Esophagus muscularis mucosa (tissue), 4 donors: Measurements from ENCODE around the gene SLC37A3. TPM values are rescaled to one million over a fixed set of nuclear protein-coding genes. Genes with fewer than 3 reads are reported as not detected.
"Not testable (repeated sequence)": the region's sequence is repeated elsewhere in the genome, so short reads cannot be mapped to it uniquely, and the experiment has no call there.

Source experiments
- DNase-seq: peaks from one replicate; pipeline ENCODE4 v3.0.0-alpha.2; 2017; ENCODE audit errors: extremely low spot score
- H3K27ac ChIP-seq, 4 donors: fragments of 200-600 bp; sonication (generic); replicated peaks in 1 of 4; 1 replicate in 3 of 4; 2 replicates in 1 of 4; pipeline ENCODE4 v1.5.1; 2016 to 2019; ENCODE audit warnings: mild to moderate bottlenecking in 1 of 4
- H3K27me3 ChIP-seq, 4 donors: fragments of 200-600 bp; sonication (generic); one replicate each; pipeline versions ENCODE4 v1.5.1 to v1.6.0; 2016 to 2019
- H3K36me3 ChIP-seq, 4 donors: fragments of 200-600 bp; sonication (generic); one replicate each; pipeline ENCODE4 v1.5.1; 2016 to 2019
- H3K4me1 ChIP-seq, 4 donors: fragments of 200-600 bp; sonication (generic); one replicate each; pipeline ENCODE4 v1.5.1; 2016 to 2019
- H3K4me3 ChIP-seq, 4 donors: fragments of 200-600 bp; sonication (generic); 1 replicate in 2 of 4; 2 replicates in 2 of 4; pipeline ENCODE4 v1.5.1; 2016 to 2019; ENCODE audit warnings: mild to moderate bottlenecking in 4 of 4, moderate library complexity in 1 of 4
- H3K9me3 ChIP-seq, 4 donors: fragments of 200-600 bp; sonication (generic); 1 replicate in 3 of 4; 2 replicates in 1 of 4; pipeline ENCODE4 v1.5.1; 2016 to 2019
- CTCF ChIP-seq, 3 experiments: fragments of 200-600 bp in 2 of 3; fragments of 450-650 bp in 1 of 3; sonication (generic) in 2 of 3; IDR thresholded peaks; one replicate each; pipeline ENCODE4 v1.5.1; 2017 to 2019; ENCODE audit warnings: antibody characterized with exemption in 3 of 3, mild to moderate bottlenecking in 2 of 3, moderate library complexity in 1 of 3
- EP300 ChIP-seq: sonication (generic); formaldehyde crosslinking; IDR thresholded peaks from one replicate; pipeline ENCODE4 v1.6.1; 2017; ENCODE audit warnings: antibody characterized with exemption
- POLR2A ChIP-seq: fragments of 450-650 bp; IDR thresholded peaks from one replicate; pipeline ENCODE4 v1.6.1; 2017; ENCODE audit warnings: antibody characterized with exemption, moderate library complexity, mild to moderate bottlenecking, low read depth
- POLR2AphosphoS5 ChIP-seq, 2 donors: sonication (generic); formaldehyde crosslinking; IDR thresholded peaks; one replicate each; pipeline ENCODE4 v1.6.1; 2017; ENCODE audit warnings: antibody characterized with exemption in 2 of 2
- WGBS: methylation state at CpG from one replicate; pipeline ENCODE4 v1.1.5; 2018; 5-methylcytosine and 5-hydroxymethylcytosine counted together
- intact Hi-C: fragments of 100-400 bp; cut with DNase I; formaldehyde crosslinking; loops from one replicate; pipeline ENCODE4 v1.15.1; 2023
- total RNA-seq, 4 donors: library from RNA; depleted of rRNA; stranded (reverse); fragments of >200 nt; gene quantifications; one replicate each; pipeline versions ENCODE4 v1.1.0 to v1.2.1, GENCODE V29; 2016

The SLC37A3 gene
- total RNA-seq, 4 donors from 2014 or later, result 33.1 to 67.8 (median 49.0) TPM

- H3K9me3 ChIP-seq, result peaks cover 0 to 4% (median 0%) of the 10 kb centered on the region in 4 donors
- H3K36me3 ChIP-seq, result no peaks in the 10 kb centered on the region
- intact Hi-C loops, result no loop called here
- no peaks in the 10 kb centered on the region for H3K27me3 ChIP-seq
- H3K4me1 ChIP-seq, result no peaks in the 10 kb centered on the region
- no peak for TF ChIP-seq EP300
- no peak overlapping the region for H3K27ac ChIP-seq
- DNase-seq, result no peak
- H3K4me3 ChIP-seq, result no peak overlapping the region
- WGBS, result 78% methylated on average over 8 of the region's 8 CpGs
These were observed 19.3 kb upstream of the SLC37A3 start for GRCh38 chr7:140417456-140418155.

GRCh38 chr7:140416560-140416959 is 18.2 kb upstream of the SLC37A3 start:
- 82% methylated on average over 8 of the region's 8 CpGs for WGBS

GRCh38 chr7:140415816-140416215 is 17.5 kb upstream of the SLC37A3 start:
- H3K9me3 ChIP-seq, H3K36me3 ChIP-seq, H3K27ac ChIP-seq, H3K4me1 ChIP-seq, intact Hi-C loops, H3K27me3 ChIP-seq, H3K4me3 ChIP-seq, DNase-seq: not testable (repeated sequence)
- 93% methylated on average over 9 of the region's 9 CpGs for WGBS

More at GRCh38 chr7:140416560-140416959, 18.2 kb upstream of the SLC37A3 start:
- Histone ChIP-seq H3K27ac (no peak overlapping the region), H3K4me3 (no peak overlapping the region), H3K27me3 (no peaks in the 10 kb centered on the region), H3K4me1 (no peaks in the 10 kb centered on the region), H3K36me3 (no peaks in the 10 kb centered on the region), H3K9me3 (peaks cover 0 to 5% (median 0%) of the 10 kb centered on the region in 4 donors)
- intact Hi-C loops, result no loop called here
- DNase-seq, result no peak
- no peak for TF ChIP-seq CTCF (IDR thresholded peaks at IDR 0.05)
- TF ChIP-seq POLR2AphosphoS5 (IDR thresholded peaks at IDR 0.05), result no peak
- no peak for TF ChIP-seq EP300
- TF ChIP-seq POLR2A, result no peak

GRCh38 chr7:140415361-140415760 is 17.0 kb upstream of the SLC37A3 start:
- no peak for DNase-seq
- 80% methylated on average over 3 of the region's 3 CpGs for WGBS
- H3K36me3 ChIP-seq, result no peaks in the 10 kb centered on the region
- peaks cover 0 to 5% (median 0%) of the 10 kb centered on the region in 4 donors for H3K9me3 ChIP-seq
- H3K27me3 ChIP-seq, result no peaks in the 10 kb centered on the region
- TF ChIP-seq POLR2A (no peak), CTCF (IDR thresholded peaks at IDR 0.05) (no peak), POLR2AphosphoS5 (IDR thresholded peaks at IDR 0.05) (no peak), EP300 (no peak)
- no peak overlapping the region for H3K4me3 ChIP-seq
- intact Hi-C loops, result no loop called here
- no peak overlapping the region for H3K27ac ChIP-seq
- H3K4me1 ChIP-seq, result no peaks in the 10 kb centered on the region

DNA sequence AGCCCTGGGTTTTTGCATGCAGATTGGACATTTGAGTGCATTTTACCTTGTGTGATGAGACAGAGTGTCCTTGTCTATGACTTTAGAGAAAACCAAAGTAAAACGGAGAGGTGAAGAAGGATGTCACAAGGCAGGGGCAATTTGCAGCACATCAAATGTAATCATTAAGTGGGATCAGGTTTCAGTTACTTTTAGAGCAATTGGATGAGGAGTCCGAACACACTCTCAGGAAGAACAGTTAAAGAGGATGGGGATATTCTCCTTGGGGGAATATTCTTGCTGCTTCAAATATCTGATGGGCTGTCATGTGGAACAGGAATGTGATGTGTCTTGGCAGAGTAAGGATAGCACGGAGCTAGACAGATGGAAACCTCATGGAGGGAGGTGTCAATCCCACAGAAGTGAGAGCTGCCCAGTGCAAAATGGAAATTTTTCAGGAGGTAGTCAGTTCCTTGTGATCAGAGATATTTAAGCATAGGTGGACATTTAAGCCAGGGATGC is 6.3 kb upstream of the SLC37A3 start:
- H3K27me3 ChIP-seq, result peaks cover 0 to 28% (median 0%) of the 10 kb centered on the region in 4 donors
- H3K9me3 ChIP-seq, result no peaks in the 10 kb centered on the region
- intact Hi-C loops, result no loop called here
- no peak for DNase-seq
- TF ChIP-seq POLR2AphosphoS5 (IDR thresholded peaks at IDR 0.05) (no peak), POLR2A (no peak), CTCF (IDR thresholded peaks at IDR 0.05) (no peak), EP300 (no peak)
- WGBS, result 50% methylated on average over 3 of the region's 3 CpGs
- no peak overlapping the region for H3K27ac ChIP-seq
- H3K4me3 ChIP-seq, result no peak overlapping the region
- H3K4me1 ChIP-seq, result peaks cover 5 to 6% (median 6%) of the 10 kb centered on the region in 4 donors
- no peaks in the 10 kb centered on the region for H3K36me3 ChIP-seq
